Activated T-helper 1 cell treated with anti-CD3 and anti-CD28 coated beads, Interleukin-2, amount 50 U/mL, for 16 hours (primary cell): ENCODE results near the gene DOCK3.
"Not testable (repeated sequence)": the region's sequence is repeated elsewhere in the genome, so short reads cannot be mapped to it uniquely, and the experiment has no call there.

Source experiments
- DNase-seq, 2 donors: peaks; one replicate each; pipeline ENCODE4 v3.0.0-alpha.2; 2020; ENCODE audit warnings: low read depth in 1 of 2, low spot score in 1 of 2

DOCK3 gene

GRCh38 chr3:51354731-51355615 is 680.2 kb downstream of the DOCK3 start:
- DNase-seq: no peak

- no peak for DNase-seq
Observed at GRCh38 chr3:51355891-51356578, 681.3 kb downstream of the DOCK3 start.

- no peak for DNase-seq
Observed at GRCh38 chr3:51357856-51358255, 683.1 kb downstream of the DOCK3 start.

- DNase-seq: no peak
Observed at GRCh38 chr3:51358981-51359380, 684.3 kb downstream of the DOCK3 start.

GRCh38 chr3:51360806-51361205 is 686.1 kb downstream of the DOCK3 start:
- no peak for DNase-seq

GRCh38 chr3:51361746-51362145 is 687.0 kb downstream of the DOCK3 start:
- no peak for DNase-seq

GRCh38 chr3:51362476-51362875 is 687.7 kb downstream of the DOCK3 start:
- DNase-seq: no peak

- not testable (repeated sequence) for DNase-seq
Observed at GRCh38 chr3:51368276-51368675, 693.5 kb downstream of the DOCK3 start.

- DNase-seq: no peak
Observed at GRCh38 chr3:51371943-51372557, 697.3 kb downstream of the DOCK3 start.

- DNase-seq: no peak
Observed at GRCh38 chr3:51373658-51374421, 699.1 kb downstream of the DOCK3 start.

GRCh38 chr3:51374456-51374855 is 699.7 kb downstream of the DOCK3 start:
- DNase-seq: no peak

- no peak for DNase-seq
Observed at GRCh38 chr3:51375136-51375535, 700.4 kb downstream of the DOCK3 start.

- DNase-seq: no peak
Observed at GRCh38 chr3:51375571-51375970, 700.8 kb downstream of the DOCK3 start.

GRCh38 chr3:51378065-51378464 is 703.3 kb downstream of the DOCK3 start:
- no peak for DNase-seq

GRCh38 chr3:51378726-51379125 is 704.0 kb downstream of the DOCK3 start:
- DNase-seq: no peak

GRCh38 chr3:51379301-51379700 is 704.6 kb downstream of the DOCK3 start:
- no peak for DNase-seq

GRCh38 chr3:51379746-51380455 is 705.2 kb downstream of the DOCK3 start:
- no peak for DNase-seq

GRCh38 chr3:51380601-51381332 is 706.0 kb downstream of the DOCK3 start:
- DNase-seq: no peak

- DNase-seq: no peak
Observed at GRCh38 chr3:51381333-51381705, 706.6 kb downstream of the DOCK3 start.
